Measurements from ENCODE around the gene ABI1.

The ABI1 gene

DNA sequence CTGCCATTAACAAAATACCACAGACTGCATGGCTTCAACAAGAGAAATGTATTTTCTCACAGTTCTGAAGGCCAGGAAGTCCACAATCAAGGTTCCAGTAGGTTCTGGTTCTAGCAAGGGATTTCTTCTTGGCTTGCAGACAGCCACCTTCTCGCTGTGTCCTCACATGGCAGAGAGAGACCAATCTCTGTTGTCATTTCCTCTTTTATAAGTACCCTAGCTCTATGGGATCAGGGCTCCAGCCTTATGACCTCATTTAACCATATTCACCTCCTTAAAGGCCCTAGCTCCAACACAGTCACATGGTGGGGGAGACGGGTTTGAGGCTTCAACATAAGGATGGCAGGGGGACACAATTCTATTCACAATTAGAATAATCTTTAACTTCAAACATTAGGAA is 23.6 kb downstream of the ABI1 start:
- H3K27me3 ChIP-seq (ENCODE audit: insufficient read depth, poor library complexity, severe bottlenecking): no peaks in the 10 kb centered on the region

DNA sequence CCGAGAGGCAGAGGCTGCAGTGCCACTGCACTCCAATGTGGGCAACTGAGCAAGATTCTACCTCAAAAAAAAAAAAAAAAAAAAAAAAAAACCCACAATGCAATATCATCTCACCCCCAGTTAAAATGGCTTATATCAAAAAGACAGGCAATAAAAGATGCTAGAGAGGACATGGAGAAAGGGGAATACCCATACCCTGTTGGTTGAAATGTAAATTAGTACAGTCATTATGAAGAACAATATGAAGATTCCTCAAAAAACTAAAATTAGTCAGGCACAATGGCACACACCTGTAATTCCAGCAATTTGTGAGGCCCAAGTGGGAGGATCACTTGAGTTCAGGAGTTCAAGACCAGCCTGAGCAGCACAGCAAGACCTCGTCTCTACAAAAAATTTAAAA is 25.7 kb downstream of the ABI1 start:
- H3K27me3 ChIP-seq (ENCODE audit: insufficient read depth, poor library complexity, severe bottlenecking): no peaks in the 10 kb centered on the region
- no peak overlapping the region for H3K4me3 ChIP-seq (replicated peaks; ENCODE audit: insufficient read depth, low read length)
- TF ChIP-seq SPI1 (IDR thresholded peaks at IDR 0.05; ENCODE audit: borderline replicate concordance, low read depth): no peak
- no peak for TF ChIP-seq GABPA (IDR thresholded peaks at IDR 0.05; ENCODE audit: low read depth)
- TF ChIP-seq, protein P1, sequence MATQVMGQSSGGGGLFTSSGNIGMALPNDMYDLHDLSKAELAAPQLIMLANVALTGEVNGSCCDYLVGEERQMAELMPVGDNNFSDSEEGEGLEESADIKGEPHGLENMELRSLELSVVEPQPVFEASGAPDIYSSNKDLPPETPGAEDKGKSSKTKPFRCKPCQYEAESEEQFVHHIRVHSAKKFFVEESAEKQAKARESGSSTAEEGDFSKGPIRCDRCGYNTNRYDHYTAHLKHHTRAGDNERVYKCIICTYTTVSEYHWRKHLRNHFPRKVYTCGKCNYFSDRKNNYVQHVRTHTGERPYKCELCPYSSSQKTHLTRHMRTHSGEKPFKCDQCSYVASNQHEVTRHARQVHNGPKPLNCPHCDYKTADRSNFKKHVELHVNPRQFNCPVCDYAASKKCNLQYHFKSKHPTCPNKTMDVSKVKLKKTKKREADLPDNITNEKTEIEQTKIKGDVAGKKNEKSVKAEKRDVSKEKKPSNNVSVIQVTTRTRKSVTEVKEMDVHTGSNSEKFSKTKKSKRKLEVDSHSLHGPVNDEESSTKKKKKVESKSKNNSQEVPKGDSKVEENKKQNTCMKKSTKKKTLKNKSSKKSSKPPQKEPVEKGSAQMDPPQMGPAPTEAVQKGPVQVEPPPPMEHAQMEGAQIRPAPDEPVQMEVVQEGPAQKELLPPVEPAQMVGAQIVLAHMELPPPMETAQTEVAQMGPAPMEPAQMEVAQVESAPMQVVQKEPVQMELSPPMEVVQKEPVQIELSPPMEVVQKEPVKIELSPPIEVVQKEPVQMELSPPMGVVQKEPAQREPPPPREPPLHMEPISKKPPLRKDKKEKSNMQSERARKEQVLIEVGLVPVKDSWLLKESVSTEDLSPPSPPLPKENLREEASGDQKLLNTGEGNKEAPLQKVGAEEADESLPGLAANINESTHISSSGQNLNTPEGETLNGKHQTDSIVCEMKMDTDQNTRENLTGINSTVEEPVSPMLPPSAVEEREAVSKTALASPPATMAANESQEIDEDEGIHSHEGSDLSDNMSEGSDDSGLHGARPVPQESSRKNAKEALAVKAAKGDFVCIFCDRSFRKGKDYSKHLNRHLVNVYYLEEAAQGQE (IDR thresholded peaks at IDR 0.05; ENCODE audit: insufficient replicate concordance, low read depth): no peak
- TF ChIP-seq, protein P2, sequence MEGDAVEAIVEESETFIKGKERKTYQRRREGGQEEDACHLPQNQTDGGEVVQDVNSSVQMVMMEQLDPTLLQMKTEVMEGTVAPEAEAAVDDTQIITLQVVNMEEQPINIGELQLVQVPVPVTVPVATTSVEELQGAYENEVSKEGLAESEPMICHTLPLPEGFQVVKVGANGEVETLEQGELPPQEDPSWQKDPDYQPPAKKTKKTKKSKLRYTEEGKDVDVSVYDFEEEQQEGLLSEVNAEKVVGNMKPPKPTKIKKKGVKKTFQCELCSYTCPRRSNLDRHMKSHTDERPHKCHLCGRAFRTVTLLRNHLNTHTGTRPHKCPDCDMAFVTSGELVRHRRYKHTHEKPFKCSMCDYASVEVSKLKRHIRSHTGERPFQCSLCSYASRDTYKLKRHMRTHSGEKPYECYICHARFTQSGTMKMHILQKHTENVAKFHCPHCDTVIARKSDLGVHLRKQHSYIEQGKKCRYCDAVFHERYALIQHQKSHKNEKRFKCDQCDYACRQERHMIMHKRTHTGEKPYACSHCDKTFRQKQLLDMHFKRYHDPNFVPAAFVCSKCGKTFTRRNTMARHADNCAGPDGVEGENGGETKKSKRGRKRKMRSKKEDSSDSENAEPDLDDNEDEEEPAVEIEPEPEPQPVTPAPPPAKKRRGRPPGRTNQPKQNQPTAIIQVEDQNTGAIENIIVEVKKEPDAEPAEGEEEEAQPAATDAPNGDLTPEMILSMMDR (IDR thresholded peaks at IDR 0.05; ENCODE audit: insufficient read depth, low read length): no peak
- no peak for TF ChIP-seq POLR2AphosphoS5 (IDR thresholded peaks at IDR 0.05; ENCODE audit: low read depth)
- DNase-seq (ENCODE audit: low read depth in 1 of 2, low spot score in 1 of 2): no peak
- H3K27ac ChIP-seq (replicated peaks): no peak overlapping the region

More for the DNA sequence above, 23.6 kb downstream of the ABI1 start:
- TF ChIP-seq SPI1 (IDR thresholded peaks at IDR 0.05; ENCODE audit: borderline replicate concordance, low read depth): peak; percentile 90
- TF ChIP-seq, protein P2 (IDR thresholded peaks at IDR 0.05; ENCODE audit: insufficient read depth, low read length): no peak
- Histone ChIP-seq H3K27ac (replicated peaks) (0 out of 2 replicates have a peak overlapping the region, but pooled peaks have one; percentile 18), H3K4me3 (replicated peaks; ENCODE audit: insufficient read depth, low read length) (no peak overlapping the region)
- peak in 1 of 2 experiments; percentile 58 for DNase-seq (ENCODE audit: low read depth in 1 of 2, low spot score in 1 of 2)

DNA sequence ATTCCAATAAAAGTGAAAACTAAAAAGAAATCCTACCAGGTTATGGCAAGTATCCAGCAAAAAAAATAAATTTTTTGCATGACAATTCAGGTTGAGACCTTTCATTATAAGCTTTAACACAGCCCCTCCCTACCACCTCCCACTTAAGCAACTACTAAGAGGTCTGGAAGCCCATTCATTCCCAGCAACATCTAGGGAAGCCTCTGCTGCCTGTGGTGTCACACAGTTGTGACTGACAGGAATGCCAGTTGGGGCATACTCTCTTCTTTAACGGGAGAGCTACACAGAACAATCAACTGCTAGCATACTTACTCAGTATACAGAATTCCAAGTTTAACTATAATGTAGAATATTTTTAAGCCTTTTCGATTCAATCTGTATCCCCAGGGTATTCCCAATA is 27.8 kb downstream of the ABI1 start:
- Histone ChIP-seq H3K27ac (replicated peaks) (no peak overlapping the region), H3K4me3 (replicated peaks; ENCODE audit: insufficient read depth, low read length) (no peak overlapping the region), H3K27me3 (ENCODE audit: insufficient read depth, poor library complexity, severe bottlenecking) (no peaks in the 10 kb centered on the region)
- DNase-seq (ENCODE audit: low read depth in 1 of 2, low spot score in 1 of 2): no peak
- no peak for TF ChIP-seq GABPA (IDR thresholded peaks at IDR 0.05; ENCODE audit: low read depth)
- no peak for TF ChIP-seq POLR2AphosphoS5 (IDR thresholded peaks at IDR 0.05; ENCODE audit: low read depth)
- TF ChIP-seq, protein P1 (IDR thresholded peaks at IDR 0.05; ENCODE audit: insufficient replicate concordance, low read depth): no peak
- TF ChIP-seq, protein P2 (IDR thresholded peaks at IDR 0.05; ENCODE audit: insufficient read depth, low read length): no peak
- no peak for TF ChIP-seq SPI1 (IDR thresholded peaks at IDR 0.05; ENCODE audit: borderline replicate concordance, low read depth)

DNA sequence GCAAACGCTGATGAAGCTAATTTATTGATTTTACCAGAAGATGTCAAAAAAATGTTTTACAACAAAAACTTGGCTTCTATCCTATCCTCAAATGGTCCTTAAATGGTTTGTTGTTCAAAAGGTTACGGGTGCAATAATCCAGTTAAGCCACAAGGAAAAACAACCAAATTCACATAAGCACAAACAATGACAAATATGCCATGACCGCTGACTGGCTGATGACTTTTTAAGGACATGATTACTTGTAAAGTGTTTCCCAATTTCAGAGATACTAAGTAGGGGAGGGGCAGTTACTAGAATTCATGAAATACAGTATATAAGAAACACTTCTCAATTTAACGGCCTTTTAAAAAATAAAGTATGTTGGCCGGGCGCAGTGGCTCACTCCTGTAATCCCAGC is 28.8 kb downstream of the ABI1 start:
- no peak overlapping the region for H3K27ac ChIP-seq (replicated peaks)
- TF ChIP-seq, protein P2 (IDR thresholded peaks at IDR 0.05; ENCODE audit: insufficient read depth, low read length): no peak
- TF ChIP-seq SPI1 (IDR thresholded peaks at IDR 0.05; ENCODE audit: borderline replicate concordance, low read depth) (no peak), GABPA (IDR thresholded peaks at IDR 0.05; ENCODE audit: low read depth) (no peak), POLR2AphosphoS5 (IDR thresholded peaks at IDR 0.05; ENCODE audit: low read depth) (no peak)
- TF ChIP-seq, protein P1 (IDR thresholded peaks at IDR 0.05; ENCODE audit: insufficient replicate concordance, low read depth): no peak
- no peak for DNase-seq (ENCODE audit: low read depth in 1 of 2, low spot score in 1 of 2)
- no peaks in the 10 kb centered on the region for H3K27me3 ChIP-seq (ENCODE audit: insufficient read depth, poor library complexity, severe bottlenecking)
- H3K4me3 ChIP-seq (replicated peaks; ENCODE audit: insufficient read depth, low read length): no peak overlapping the region

Measured in HL-60 (cell line).